Measurements from ENCODE around the gene PCAT6. TPM values are rescaled to one million over a fixed set of nuclear protein-coding genes. Genes with fewer than 3 reads are reported as not detected.

Gene PCAT6
- total RNA-seq, 3 donors from 2014 or later: 0.69 to 1.3 (median 1.0) TPM

- Histone ChIP-seq H3K4me3 (no peak overlapping the region), H3K4me1 (ENCODE audit: low read depth) (no peaks in the 10 kb centered on the region), H3K36me3 (ENCODE audit: low read depth) (no peaks in the 10 kb centered on the region), H3K9me3 (no peaks in the 10 kb centered on the region)
- DNase-seq (no peak), ATAC-seq (no peak)
- no peak for TF ChIP-seq CTCF (IDR thresholded peaks at IDR 0.05)
- intact Hi-C loops (cut with DNase I, micrococcal nuclease): no loop called here
Measured at GRCh38 chr1:202831906-202832305, 21.2 kb downstream of the PCAT6 start.

DNA sequence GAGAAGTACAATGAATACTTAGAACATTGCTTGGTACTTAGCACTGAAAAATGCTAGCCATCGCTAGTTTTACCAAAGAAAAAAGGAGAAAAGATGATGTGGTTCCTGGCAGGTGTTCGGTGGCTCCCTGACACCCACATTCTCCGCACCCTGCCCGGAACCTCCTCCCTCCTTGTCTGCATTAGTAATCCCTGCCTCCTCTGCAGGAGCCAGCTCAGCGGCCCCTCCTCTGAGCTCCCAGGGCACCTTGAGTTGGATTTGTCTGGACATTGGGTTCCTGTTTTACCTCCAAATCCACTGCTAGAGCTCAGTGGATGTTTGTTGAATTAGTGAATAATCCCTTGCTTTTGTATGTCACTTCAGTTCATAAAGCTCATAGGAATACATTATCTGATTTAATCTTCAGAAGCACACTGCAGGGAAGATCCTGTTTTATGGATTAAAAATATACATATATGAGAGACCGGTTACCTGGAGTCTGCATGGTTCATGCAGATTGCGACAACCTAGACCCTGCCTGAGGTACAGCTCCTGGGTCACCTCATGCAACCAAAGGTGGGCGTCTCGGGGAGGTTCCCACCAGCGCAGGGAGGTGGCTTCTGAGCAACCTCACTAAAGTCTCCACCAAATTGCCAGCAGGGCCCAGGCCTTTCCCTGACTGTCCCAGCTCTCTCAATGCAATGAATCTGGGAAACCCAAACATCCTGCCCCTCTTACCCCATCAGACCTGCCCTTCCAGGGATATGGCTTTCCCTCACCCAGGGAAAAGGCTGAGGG is 24.2 kb downstream of the PCAT6 start:
- intact Hi-C loops (cut with DNase I, micrococcal nuclease): no loop called here
- DNase-seq (no peak), ATAC-seq (no peak)
- Histone ChIP-seq H3K9me3 (no peaks in the 10 kb centered on the region), H3K4me3 (no peak overlapping the region), H3K36me3 (ENCODE audit: low read depth) (no peaks in the 10 kb centered on the region), H3K4me1 (ENCODE audit: low read depth) (no peaks in the 10 kb centered on the region)
- no peak for TF ChIP-seq CTCF (IDR thresholded peaks at IDR 0.05)

DNA sequence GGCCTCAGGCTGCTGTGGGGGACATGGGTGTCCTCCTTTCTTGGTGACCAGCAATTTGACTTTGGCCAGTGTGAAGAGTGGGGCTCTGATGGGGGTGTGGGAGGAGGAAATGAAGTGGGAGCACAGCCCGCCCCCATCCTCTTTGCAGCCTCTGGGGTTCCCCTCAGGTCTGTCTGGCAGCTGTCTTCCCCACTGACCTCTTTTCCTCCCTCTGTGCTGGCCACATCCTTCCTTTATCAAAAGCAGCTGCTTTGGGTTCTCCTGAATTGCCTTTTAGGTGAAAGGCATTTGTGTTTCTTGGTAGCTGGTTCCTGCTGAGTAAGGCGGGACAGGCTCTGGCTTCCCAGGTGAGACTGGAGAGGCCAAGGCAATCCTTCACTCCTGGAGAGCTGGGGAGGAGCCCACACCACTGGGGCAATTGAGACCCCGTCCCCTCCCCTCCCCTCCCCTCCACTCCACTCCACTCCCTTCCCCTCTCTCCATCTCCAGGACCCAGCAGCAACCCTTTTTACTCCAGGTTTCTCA is 24.9 kb downstream of the PCAT6 start:
- TF ChIP-seq CTCF (IDR thresholded peaks at IDR 0.05): no peak
- Histone ChIP-seq H3K36me3 (ENCODE audit: low read depth) (no peaks in the 10 kb centered on the region), H3K4me1 (ENCODE audit: low read depth) (no peaks in the 10 kb centered on the region), H3K4me3 (no peak overlapping the region), H3K9me3 (no peaks in the 10 kb centered on the region)
- DNase-seq (no peak), ATAC-seq (peak; percentile 59)
- intact Hi-C loops (cut with DNase I, micrococcal nuclease): no loop called here

GRCh38 chr1:202836623-202837403 is 26.1 kb downstream of the PCAT6 start:
- no peak overlapping the region for H3K4me3 ChIP-seq
- H3K36me3 ChIP-seq (ENCODE audit: low read depth): no peaks in the 10 kb centered on the region
- intact Hi-C loops (cut with DNase I, micrococcal nuclease): no loop called here
- TF ChIP-seq CTCF (IDR thresholded peaks at IDR 0.05): no peak
- H3K9me3 ChIP-seq: no peaks in the 10 kb centered on the region
- DNase-seq (no peak), ATAC-seq (peak; percentile 40)
- no peaks in the 10 kb centered on the region for H3K4me1 ChIP-seq (ENCODE audit: low read depth)

DNA sequence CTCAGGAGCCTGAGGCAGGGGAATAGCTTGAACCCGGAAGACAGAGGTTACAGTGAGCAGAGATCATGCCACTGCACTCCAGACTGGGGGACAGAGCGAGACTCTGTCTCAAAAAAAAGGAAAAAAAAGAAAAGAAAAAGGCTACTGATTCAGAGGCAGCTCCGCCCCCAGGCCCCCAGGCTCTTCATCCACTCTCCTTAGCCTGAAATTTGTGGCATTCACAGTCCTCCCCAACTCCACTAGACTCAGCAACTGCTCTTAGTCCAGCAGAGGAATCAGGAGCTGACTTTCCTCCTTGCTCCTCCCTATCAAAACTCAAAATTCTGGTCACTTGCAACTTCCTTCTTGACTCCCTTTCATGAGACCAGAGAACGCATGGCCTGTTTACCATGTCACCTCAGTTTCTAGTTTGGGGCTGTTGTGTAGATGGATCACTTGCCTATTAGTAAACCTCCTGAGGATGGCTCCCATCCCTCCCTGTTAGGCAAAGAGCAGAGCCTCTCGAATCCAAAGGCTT is 27.1 kb downstream of the PCAT6 start:
- Histone ChIP-seq H3K36me3 (ENCODE audit: low read depth) (no peaks in the 10 kb centered on the region), H3K4me1 (ENCODE audit: low read depth) (no peaks in the 10 kb centered on the region), H3K9me3 (no peaks in the 10 kb centered on the region), H3K4me3 (no peak overlapping the region)
- no peak for TF ChIP-seq CTCF (IDR thresholded peaks at IDR 0.05)
- DNase-seq (no peak), ATAC-seq (no peak)
- intact Hi-C loops (cut with DNase I, micrococcal nuclease): no loop called here
